GM10248 (cell line): ENCODE measurements around the gene EXOC1.
"Not testable (repeated sequence)": the region's sequence is repeated elsewhere in the genome, so short reads cannot be mapped to it uniquely, and the experiment has no call there.

ENCODE experiments used
- CTCF ChIA-PET: fragments of 300-600 bp; sonication (Branson Sonifier 250); formaldehyde crosslinking; extraction: SDS; loops from one replicate; lab custom pipeline; 2021; ENCODE audit warnings: antibody characterized with exemption; lab: Yijun Ruan, JAX
- POLR2A ChIA-PET: fragments of 350-650 bp; sonication (Branson Sonifier 250); formaldehyde crosslinking; extraction: SDS; loops from one replicate; lab custom pipeline; 2020; ENCODE audit warnings: antibody characterized with exemption; lab: Yijun Ruan, JAX
- DNase-seq: peaks from one replicate; pipeline ENCODE4 v3.0.0; 2012; ENCODE audit errors: extremely low spot score
- CTCF ChIP-seq: IDR thresholded peaks from 2 replicates; pipeline ENCODE4 v1.5.1; 2012; ENCODE audit warnings: mild to moderate bottlenecking, low read depth; ENCODE audit errors: extremely low read depth, missing control alignments, control extremely low read depth

EXOC1 gene

GRCh38 chr4:55837903-55838302 is 15.5 kb upstream of the EXOC1 start:
- CTCF ChIA-PET = interaction anchor here (0.9 kb wide), 1 partner anchor 15 kb away, joined by 3 read pairs; the partner anchor contains the start of gene EXOC1
- TF ChIP-seq CTCF = no peak
- DNase-seq = no peak
- POLR2A ChIA-PET = no interaction called here

DNA sequence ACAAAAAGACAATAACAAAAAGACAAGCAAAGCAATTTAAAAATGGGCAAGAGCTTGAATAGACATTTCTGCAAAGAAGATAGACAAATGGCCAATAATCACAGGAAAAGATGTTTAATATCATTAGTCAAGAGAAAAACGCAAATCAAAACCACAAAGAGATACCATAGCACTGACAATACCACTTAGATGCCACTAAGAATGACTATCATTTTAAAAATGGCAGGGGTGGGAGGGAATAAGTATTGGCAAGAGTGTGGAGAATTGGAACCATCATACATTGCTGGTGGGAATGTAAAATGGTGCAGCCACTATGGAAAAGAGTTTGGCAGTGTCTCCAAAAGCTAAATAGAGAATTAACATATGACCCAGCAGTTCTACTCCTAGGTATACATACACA is 15.1 kb upstream of the EXOC1 start:
- no peak for DNase-seq
- ChIA-PET POLR2A (no interaction called here), CTCF (interaction anchor here (0.9 kb wide), 1 partner anchor 14 kb away, joined by 3 read pairs; the partner anchor contains the start of gene EXOC1)
- TF ChIP-seq CTCF = no peak

DNA sequence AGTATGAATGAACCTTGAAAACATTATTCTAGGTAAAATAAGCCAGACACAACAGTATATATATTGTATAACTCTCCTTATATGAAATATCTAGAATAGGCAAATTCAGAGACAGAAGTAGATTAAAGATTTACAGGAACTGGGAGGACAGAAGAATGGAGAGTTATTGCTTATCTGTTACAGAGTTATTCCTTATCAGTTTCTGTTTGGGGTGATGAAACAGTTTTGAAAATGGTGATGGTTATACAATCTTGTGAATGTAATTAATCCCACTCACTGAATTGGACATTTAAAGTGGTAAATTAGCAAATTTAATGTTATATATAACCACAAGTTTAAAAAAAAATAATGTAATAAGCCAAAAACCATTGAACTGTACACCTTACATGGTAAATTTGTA is 14.5 kb upstream of the EXOC1 start:
- ChIA-PET CTCF (no interaction called here), POLR2A (no interaction called here)
- no peak for DNase-seq
- TF ChIP-seq CTCF = no peak

DNA sequence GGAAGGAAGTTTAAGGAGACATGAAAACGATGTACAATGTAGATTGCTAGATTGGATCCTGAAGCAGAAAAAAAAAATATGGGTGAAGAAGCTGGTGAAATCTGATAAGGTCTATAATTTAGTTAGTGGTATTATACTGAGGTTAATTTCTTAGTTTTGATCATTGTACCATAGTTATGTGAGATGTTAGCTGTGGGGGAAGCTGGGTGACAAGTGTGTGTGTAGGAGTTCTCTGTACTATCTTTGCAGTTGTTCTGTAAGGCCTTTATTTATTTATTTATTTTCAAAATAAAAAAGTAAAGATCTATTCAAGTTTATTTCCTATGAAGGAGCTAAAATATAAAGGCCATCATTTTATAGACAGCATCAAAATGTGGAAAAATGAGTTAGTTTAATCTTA is 12.5 kb upstream of the EXOC1 start:
- ChIA-PET POLR2A (no interaction called here), CTCF (no interaction called here)
- TF ChIP-seq CTCF = no peak
- no peak for DNase-seq

- POLR2A ChIA-PET, CTCF ChIA-PET, DNase-seq: not testable (repeated sequence)
These were observed 11.8 kb upstream of the EXOC1 start for GRCh38 chr4:55841373-55842239.

- DNase-seq, CTCF ChIA-PET, POLR2A ChIA-PET: not testable (repeated sequence)
These were observed 11.1 kb upstream of the EXOC1 start for GRCh38 chr4:55842312-55842711.

- no peak for DNase-seq
- CTCF ChIA-PET = interaction anchor here (1.1 to 1.2 kb wide), 3 partner anchors 38 to 504 kb away, joined by 3 read pairs; partner anchors contain the start of gene SRD5A3
- TF ChIP-seq CTCF = no peak
- POLR2A ChIA-PET = no interaction called here
These were observed 3.7 kb upstream of the EXOC1 start for GRCh38 chr4:55849724-55850123.

DNA sequence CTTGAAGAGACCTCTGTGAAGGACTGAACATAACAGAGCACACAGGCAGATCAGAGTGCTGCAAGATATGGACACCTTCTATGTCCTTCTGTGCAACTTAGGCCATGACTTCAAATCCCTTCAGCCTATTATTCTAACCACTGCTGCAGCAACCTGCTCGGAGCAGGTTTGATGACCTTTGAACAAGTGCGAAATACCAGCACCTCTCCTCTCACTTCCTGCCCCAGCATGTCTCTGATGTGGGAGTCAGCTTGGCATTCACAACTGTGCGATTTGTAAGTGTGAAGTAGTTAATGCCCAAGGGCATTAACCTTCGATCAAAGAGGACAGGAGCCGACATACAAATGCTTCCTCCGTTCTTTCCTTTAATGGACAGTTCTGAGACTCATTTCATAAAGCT is 1.6 kb upstream of the EXOC1 start:
- ChIA-PET POLR2A (no interaction called here), CTCF (interaction anchor here (0.6 to 1.6 kb wide), 3 partner anchors 14 to 112 kb away, joined by 3 read pairs; no protein-coding TSS in a partner anchor)
- no peak for TF ChIP-seq CTCF
- DNase-seq = no peak
